A673 (cell line): ENCODE measurements around the gene P2RY6. TPM values are rescaled to one million over a fixed set of nuclear protein-coding genes. Genes with fewer than 3 reads are reported as not detected.

Experiments
- BruUV-seq: library from RNA; stranded (reverse); fragments of 400-500 nt; replicated peaks from 2 replicates; lab custom pipeline; 2021; lab: Mats Ljungman, UMichigan
- CTCF ChIA-PET: fragments of 300-600 bp; sonication (Branson Sonifier 250); formaldehyde crosslinking; loops from one replicate; lab custom pipeline; 2022; ENCODE audit warnings: antibody characterized with exemption; lab: Charles Lee
- POLR2A ChIA-PET: fragments of 300-600 bp; sonication (Branson Sonifier 250); formaldehyde crosslinking; loops from one replicate; lab custom pipeline; 2022; ENCODE audit warnings: antibody characterized with exemption; ENCODE audit not compliant: low non-redundant PET; lab: Charles Lee
- DNase-seq: peaks from one replicate; pipeline ENCODE4 v3.0.0-alpha.2; 2015; ENCODE audit warnings: low spot score
- H3K27ac ChIP-seq: fragments of 200-600 bp; sonication (generic); 2 replicates; pipeline ENCODE4 v1.5.1; 2016; ENCODE audit warnings: mixed run types, low read depth, mild to moderate bottlenecking, mixed read lengths, antibody characterized with exemption, low read length; ENCODE audit not compliant: poor library complexity, severe bottlenecking
- H3K27me3 ChIP-seq: fragments of 200-600 bp; sonication (generic); replicated peaks from 2 replicates; pipeline ENCODE4 v1.6.1; 2017; ENCODE audit warnings: mixed run types, low read depth, mild to moderate bottlenecking, mixed read lengths, antibody characterized with exemption, low read length; ENCODE audit not compliant: insufficient read depth, poor library complexity
- H3K36me3 ChIP-seq: fragments of 200-600 bp; sonication (generic); 2 replicates; pipeline ENCODE4 v1.6.1; 2016; ENCODE audit warnings: mixed run types, mild to moderate bottlenecking, mixed read lengths, antibody characterized with exemption, low read length; ENCODE audit not compliant: insufficient read depth, poor library complexity, severe bottlenecking
- H3K4me1 ChIP-seq: fragments of 200-600 bp; sonication (generic); 2 replicates; pipeline ENCODE4 v1.6.1; 2017; ENCODE audit warnings: mixed run types, mild to moderate bottlenecking, mixed read lengths, antibody characterized with exemption, low read length; ENCODE audit not compliant: insufficient read depth, poor library complexity, severe bottlenecking
- H3K4me3 ChIP-seq: fragments of 200-600 bp; sonication (generic); 2 replicates; pipeline ENCODE4 v1.5.1; 2016; ENCODE audit warnings: low read depth, mixed run types, mild to moderate bottlenecking, mixed read lengths, low read length; ENCODE audit not compliant: poor library complexity, severe bottlenecking
- H3K9me3 ChIP-seq: fragments of 200-600 bp; sonication (generic); 2 replicates; pipeline ENCODE4 v1.6.1; 2016; ENCODE audit warnings: mixed run types, low read depth, mild to moderate bottlenecking, mixed read lengths, antibody characterized with exemption, low read length; ENCODE audit not compliant: poor library complexity, severe bottlenecking
- EZH2 ChIP-seq: fragments of 200-600 bp; sonication (generic); IDR thresholded peaks from 2 replicates; pipeline ENCODE4 v1.6.1; 2017; ENCODE audit warnings: borderline replicate concordance, low read depth, mild to moderate bottlenecking, mixed read lengths, antibody characterized with exemption, low read length; ENCODE audit not compliant: poor library complexity, severe bottlenecking
- intact Hi-C: fragments of 100-400 bp; cut with micrococcal nuclease; formaldehyde crosslinking; loops from one replicate; pipeline ENCODE4 v1.10.0; 2022; ENCODE audit not compliant: unreplicated experiment
- total RNA-seq: library from RNA; stranded (reverse); gene quantifications from 2 replicates; pipeline ENCODE4 v1.2.3, GENCODE V29; 2021
- TF ChIP-seq, protein P1 (sequence below): fragments of 300-800, 200-600 bp; sonication (generic); conservative IDR thresholded peaks from 2 replicates; pipeline ENCODE4 v1.5.1; 2017; ENCODE audit warnings: low read depth, mild to moderate bottlenecking, antibody characterized with exemption, low read length, moderate library complexity, mixed read lengths

Gene P2RY6
- total RNA-seq, 1 experiment from 2014 or later, result 0.43 TPM

DNA sequence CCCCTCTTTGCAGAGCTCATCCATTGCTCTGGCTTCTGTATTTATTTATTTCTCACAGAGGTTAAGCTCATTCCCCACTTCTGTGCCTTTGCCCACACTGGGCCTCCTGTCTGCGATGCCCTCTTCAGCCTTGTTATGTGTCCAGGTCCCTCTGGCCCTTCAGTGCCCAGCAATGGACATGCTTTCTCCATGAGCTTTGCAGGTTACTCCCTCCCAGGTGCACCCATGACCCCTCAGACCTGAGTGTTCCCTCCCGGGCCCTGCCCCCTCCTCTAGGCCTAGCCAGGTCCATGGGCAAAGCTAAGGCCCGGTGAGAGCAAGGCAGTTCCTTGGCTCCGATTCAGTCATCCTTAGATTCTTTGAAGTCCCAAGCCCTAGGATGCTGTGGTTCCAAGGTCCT, 18.4 kb downstream of the P2RY6 start:
- no peak for DNase-seq
- CTCF ChIA-PET, result interaction anchor here (0.6 to 1.5 kb wide), 4 partner anchors 17 to 61 kb away, joined by 3 to 5 read pairs (median 3); partner anchors contain the start of gene ARHGEF17
- BruUV-seq, result no TSS peak
- Histone ChIP-seq H3K4me3 (no peak overlapping the region), H3K27me3 (no peaks in the 10 kb centered on the region), H3K4me1 (peaks cover 4% of the 10 kb centered on the region), H3K36me3 (no peaks in the 10 kb centered on the region), H3K9me3 (no peaks in the 10 kb centered on the region), H3K27ac (no peak overlapping the region)
- no peak for TF ChIP-seq EZH2
- TF ChIP-seq, protein P1, sequence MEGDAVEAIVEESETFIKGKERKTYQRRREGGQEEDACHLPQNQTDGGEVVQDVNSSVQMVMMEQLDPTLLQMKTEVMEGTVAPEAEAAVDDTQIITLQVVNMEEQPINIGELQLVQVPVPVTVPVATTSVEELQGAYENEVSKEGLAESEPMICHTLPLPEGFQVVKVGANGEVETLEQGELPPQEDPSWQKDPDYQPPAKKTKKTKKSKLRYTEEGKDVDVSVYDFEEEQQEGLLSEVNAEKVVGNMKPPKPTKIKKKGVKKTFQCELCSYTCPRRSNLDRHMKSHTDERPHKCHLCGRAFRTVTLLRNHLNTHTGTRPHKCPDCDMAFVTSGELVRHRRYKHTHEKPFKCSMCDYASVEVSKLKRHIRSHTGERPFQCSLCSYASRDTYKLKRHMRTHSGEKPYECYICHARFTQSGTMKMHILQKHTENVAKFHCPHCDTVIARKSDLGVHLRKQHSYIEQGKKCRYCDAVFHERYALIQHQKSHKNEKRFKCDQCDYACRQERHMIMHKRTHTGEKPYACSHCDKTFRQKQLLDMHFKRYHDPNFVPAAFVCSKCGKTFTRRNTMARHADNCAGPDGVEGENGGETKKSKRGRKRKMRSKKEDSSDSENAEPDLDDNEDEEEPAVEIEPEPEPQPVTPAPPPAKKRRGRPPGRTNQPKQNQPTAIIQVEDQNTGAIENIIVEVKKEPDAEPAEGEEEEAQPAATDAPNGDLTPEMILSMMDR, result no peak
- intact Hi-C loops, result loop anchor here (5.0 kb wide), 1 partner anchor 563 kb away; no protein-coding TSS in a partner anchor
- POLR2A ChIA-PET, result no interaction called here

DNA sequence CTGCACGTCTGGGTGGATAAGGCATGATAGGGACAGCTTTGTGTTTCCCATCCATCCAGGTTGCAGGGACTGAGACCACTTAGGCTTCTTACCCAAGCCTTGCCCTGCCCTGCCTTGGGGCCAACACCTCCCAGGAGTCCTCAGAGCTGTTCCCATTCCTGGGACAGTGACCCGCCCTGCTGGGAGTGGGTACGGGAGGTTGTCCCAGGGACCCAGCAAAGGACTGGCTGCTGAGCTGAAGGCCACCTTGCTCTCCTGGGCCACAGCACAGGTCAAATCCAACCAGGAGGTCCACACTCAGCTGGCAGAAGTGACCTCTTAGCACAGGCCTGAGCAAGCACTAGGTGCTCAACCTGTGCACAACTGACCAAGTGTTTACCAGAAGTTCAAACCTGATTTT, 19.1 kb downstream of the P2RY6 start:
- no TSS peak for BruUV-seq
- Histone ChIP-seq H3K27me3 (no peaks in the 10 kb centered on the region), H3K9me3 (no peaks in the 10 kb centered on the region), H3K4me1 (peaks cover 4% of the 10 kb centered on the region), H3K27ac (no peak overlapping the region), H3K36me3 (no peaks in the 10 kb centered on the region), H3K4me3 (no peak overlapping the region)
- ChIA-PET CTCF (interaction anchor here (2.0 kb wide), 1 partner anchor 44 kb away, joined by 9 read pairs; no protein-coding TSS in a partner anchor), POLR2A (interaction anchor here (0.6 kb wide), 1 partner anchor 45 kb away, joined by 6 read pairs; no protein-coding TSS in a partner anchor)
- no peak for TF ChIP-seq EZH2
- TF ChIP-seq, protein P1, result no peak
- intact Hi-C loops, result loop anchor here (5.0 kb wide), 1 partner anchor 564 kb away; no protein-coding TSS in a partner anchor
- DNase-seq, result no peak

GRCh38 chr11:73291781-73292524, 19.8 kb downstream of the P2RY6 start:
- Histone ChIP-seq H3K4me3 (no peak overlapping the region), H3K27me3 (no peaks in the 10 kb centered on the region), H3K9me3 (no peaks in the 10 kb centered on the region), H3K27ac (no peak overlapping the region), H3K4me1 (peaks cover 4% of the 10 kb centered on the region), H3K36me3 (no peaks in the 10 kb centered on the region)
- intact Hi-C loops, result loop anchor here (5.0 kb wide), 1 partner anchor 565 kb away; no protein-coding TSS in a partner anchor
- ChIA-PET CTCF (interaction anchor here (2.0 kb wide), 1 partner anchor 43 kb away, joined by 9 read pairs; no protein-coding TSS in a partner anchor), POLR2A (interaction anchor here (0.6 to 0.7 kb wide), 2 partner anchors 44 to 116 kb away, joined by 3 to 6 read pairs; no protein-coding TSS in a partner anchor)
- peak; percentile 43 for DNase-seq
- no TSS peak for BruUV-seq
- TF ChIP-seq, protein P1, result no peak
- TF ChIP-seq EZH2, result no peak
